HG03432 (cell line): Measurements from ENCODE around the gene SLC38A11.

Experiments
- ATAC-seq: cut with Tn5 transposase; IDR thresholded peaks from one replicate; pipeline ENCODE4 v1.9.1; 2021; ENCODE audit warnings: mild to moderate bottlenecking, moderate library complexity; ENCODE audit not compliant: unreplicated experiment

The SLC38A11 gene

GRCh38 chr2:164846276-164846675, 109.0 kb downstream of the SLC38A11 start:
- no peak for ATAC-seq
